ENCODE measurements around the gene STRIT1. TPM values are rescaled to one million over a fixed set of nuclear protein-coding genes. Genes with fewer than 3 reads are reported as not detected.

Gene STRIT1
- total and polyA plus RNA-seq, 2 donors (not counting 1 experiment from before 2014, with no cell fraction given), result not detected

DNA sequence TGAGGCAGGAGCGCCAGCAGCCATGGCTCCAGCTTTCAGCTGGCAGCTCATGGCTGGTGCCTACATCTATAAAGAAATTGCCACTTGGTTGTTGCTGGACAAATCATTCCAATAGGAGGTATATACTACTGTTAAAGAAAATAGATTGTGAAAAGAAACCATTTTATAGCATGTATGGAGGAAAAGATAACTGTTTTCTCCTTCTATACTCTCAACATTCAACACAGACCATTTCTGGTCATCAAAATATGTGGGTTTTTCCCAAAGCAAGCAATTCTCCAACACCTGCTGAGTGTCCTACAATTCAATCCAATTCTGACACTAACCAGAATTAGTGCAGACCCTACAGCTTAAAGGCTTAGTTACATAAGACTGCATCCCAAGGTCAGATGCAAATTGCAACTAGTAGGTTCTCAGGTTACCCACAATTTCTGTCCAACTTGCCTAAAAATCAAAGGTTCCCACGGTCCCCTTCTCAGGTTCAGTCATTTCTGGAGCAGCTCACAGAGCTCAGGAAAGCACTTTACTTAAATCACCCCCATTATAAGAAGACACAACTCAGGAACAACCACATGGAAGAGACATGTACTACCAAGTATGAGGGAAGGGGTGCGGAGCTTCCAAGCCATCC lies 42.4 kb upstream of the STRIT1 start:
- TF ChIP-seq CTCF (conservative IDR thresholded peaks at IDR 0.05 in 1 of 2, IDR thresholded peaks at IDR 0.05 in 1 of 2; ENCODE audit: low read depth in 1 of 2, low read length in 2 of 2) (no peak), EZH2 (IDR thresholded peaks at IDR 0.05; ENCODE audit: low read length, missing control alignments) (no peak)
- H3K79me2 ChIP-seq (ENCODE audit: control insufficient read depth, insufficient read depth, low read length), result no peaks in the 10 kb centered on the region
- no peaks in the 10 kb centered on the region for H3K36me3 ChIP-seq (ENCODE audit: control insufficient read depth, insufficient read depth, low read length)
- H4K20me1 ChIP-seq (ENCODE audit: control insufficient read depth, extremely low read depth, insufficient read depth, low read length), result no peaks in the 10 kb centered on the region
- no peak overlapping the region for H3K4me2 ChIP-seq (ENCODE audit: extremely low read depth, insufficient read depth, low read length)
- no peak for DNase-seq (ENCODE audit: low read depth in 2 of 2)
- no peak overlapping the region for H3K4me3 ChIP-seq (replicated peaks in 1 of 4; ENCODE audit: control extremely low read depth in 1 of 4, insufficient read depth in 1 of 4, low read depth in 3 of 4, low read length in 4 of 4)
- no peak overlapping the region for H3K27ac ChIP-seq (ENCODE audit: insufficient read depth, low read length)
- H2AFZ ChIP-seq (ENCODE audit: low read length), result no peak overlapping the region
- H3K9ac ChIP-seq (ENCODE audit: insufficient read depth, low read length), result no peak overlapping the region
- no peaks in the 10 kb centered on the region for H3K9me3 ChIP-seq (ENCODE audit: control insufficient read depth, insufficient read depth, low read depth, low read length)
- H3K27me3 ChIP-seq (ENCODE audit: control insufficient read depth, insufficient read depth, low read length), result no peaks in the 10 kb centered on the region
- H3K4me1 ChIP-seq (ENCODE audit: control insufficient read depth, extremely low read depth, insufficient read depth, low read length), result no peaks in the 10 kb centered on the region

GRCh38 chr3:155334914-155335723 lies 41.6 kb upstream of the STRIT1 start:
- Histone ChIP-seq H3K27ac (ENCODE audit: insufficient read depth, low read length) (no peak overlapping the region), H3K9ac (ENCODE audit: insufficient read depth, low read length) (no peak overlapping the region), H3K79me2 (ENCODE audit: control insufficient read depth, insufficient read depth, low read length) (no peaks in the 10 kb centered on the region), H2AFZ (ENCODE audit: low read length) (no peak overlapping the region), H3K9me3 (ENCODE audit: control insufficient read depth, insufficient read depth, low read depth, low read length) (no peaks in the 10 kb centered on the region), H3K36me3 (ENCODE audit: control insufficient read depth, insufficient read depth, low read length) (no peaks in the 10 kb centered on the region), H3K4me3 (replicated peaks in 1 of 4; ENCODE audit: control extremely low read depth in 1 of 4, insufficient read depth in 1 of 4, low read depth in 3 of 4, low read length in 4 of 4) (no peak overlapping the region), H3K27me3 (ENCODE audit: control insufficient read depth, insufficient read depth, low read length) (no peaks in the 10 kb centered on the region), H3K4me1 (ENCODE audit: control insufficient read depth, extremely low read depth, insufficient read depth, low read length) (no peaks in the 10 kb centered on the region), H3K4me2 (ENCODE audit: extremely low read depth, insufficient read depth, low read length) (no peak overlapping the region), H4K20me1 (ENCODE audit: control insufficient read depth, extremely low read depth, insufficient read depth, low read length) (no peaks in the 10 kb centered on the region)
- TF ChIP-seq CTCF (conservative IDR thresholded peaks at IDR 0.05 in 1 of 2, IDR thresholded peaks at IDR 0.05 in 1 of 2; ENCODE audit: low read depth in 1 of 2, low read length in 2 of 2), result no peak
- DNase-seq (ENCODE audit: low read depth in 2 of 2), result peak in 1 of 2 donors; percentile 11

- Histone ChIP-seq H2AFZ (ENCODE audit: low read length) (no peak overlapping the region), H3K4me2 (ENCODE audit: extremely low read depth, insufficient read depth, low read length) (no peak overlapping the region), H3K4me1 (ENCODE audit: control insufficient read depth, extremely low read depth, insufficient read depth, low read length) (no peaks in the 10 kb centered on the region), H3K36me3 (ENCODE audit: control insufficient read depth, insufficient read depth, low read length) (no peaks in the 10 kb centered on the region), H3K79me2 (ENCODE audit: control insufficient read depth, insufficient read depth, low read length) (no peaks in the 10 kb centered on the region), H4K20me1 (ENCODE audit: control insufficient read depth, extremely low read depth, insufficient read depth, low read length) (no peaks in the 10 kb centered on the region), H3K27me3 (ENCODE audit: control insufficient read depth, insufficient read depth, low read length) (no peaks in the 10 kb centered on the region), H3K9ac (ENCODE audit: insufficient read depth, low read length) (no peak overlapping the region), H3K27ac (ENCODE audit: insufficient read depth, low read length) (no peak overlapping the region), H3K9me3 (ENCODE audit: control insufficient read depth, insufficient read depth, low read depth, low read length) (no peaks in the 10 kb centered on the region), H3K4me3 (replicated peaks in 1 of 4; ENCODE audit: control extremely low read depth in 1 of 4, insufficient read depth in 1 of 4, low read depth in 3 of 4, low read length in 4 of 4) (no peak overlapping the region)
- DNase-seq (ENCODE audit: low read depth in 2 of 2), result no peak
- no peak for TF ChIP-seq EZH2 (IDR thresholded peaks at IDR 0.05; ENCODE audit: low read length, missing control alignments)
Observed at GRCh38 chr3:155334215-155334913, 40.9 kb upstream of the STRIT1 start.

Data from fibroblast of lung (primary cell).